OCI-LY1 (cell line): ENCODE data around the gene LRCH3.

ENCODE experiments used
- CTCF ChIP-seq: fragments of 200-600 bp; sonication (generic), shearing (Covaris generic); IDR thresholded peaks from 2 replicates; pipeline ENCODE4 v1.5.1; 2017; ENCODE audit warnings: mild to moderate bottlenecking, antibody characterized with exemption, low read length, moderate library complexity, mixed read lengths
- EZH2 ChIP-seq: fragments of 200-600 bp; sonication (generic), shearing (Covaris generic); IDR thresholded peaks from 2 replicates; pipeline ENCODE4 v1.8.0; 2017; ENCODE audit warnings: borderline replicate concordance, mixed run types, mild to moderate bottlenecking, antibody characterized with exemption, low read length, moderate library complexity, mixed read lengths

GRCh38 chr3:197892162-197892561 is 101.1 kb downstream of the LRCH3 start:
- TF ChIP-seq CTCF: no peak
- TF ChIP-seq EZH2: no peak
